ENCODE data around the gene ZCCHC12. TPM values are rescaled to one million over a fixed set of nuclear protein-coding genes. Genes with fewer than 3 reads are reported as not detected.

The ZCCHC12 gene
- total RNA-seq: not detected in 2 replicates

DNA sequence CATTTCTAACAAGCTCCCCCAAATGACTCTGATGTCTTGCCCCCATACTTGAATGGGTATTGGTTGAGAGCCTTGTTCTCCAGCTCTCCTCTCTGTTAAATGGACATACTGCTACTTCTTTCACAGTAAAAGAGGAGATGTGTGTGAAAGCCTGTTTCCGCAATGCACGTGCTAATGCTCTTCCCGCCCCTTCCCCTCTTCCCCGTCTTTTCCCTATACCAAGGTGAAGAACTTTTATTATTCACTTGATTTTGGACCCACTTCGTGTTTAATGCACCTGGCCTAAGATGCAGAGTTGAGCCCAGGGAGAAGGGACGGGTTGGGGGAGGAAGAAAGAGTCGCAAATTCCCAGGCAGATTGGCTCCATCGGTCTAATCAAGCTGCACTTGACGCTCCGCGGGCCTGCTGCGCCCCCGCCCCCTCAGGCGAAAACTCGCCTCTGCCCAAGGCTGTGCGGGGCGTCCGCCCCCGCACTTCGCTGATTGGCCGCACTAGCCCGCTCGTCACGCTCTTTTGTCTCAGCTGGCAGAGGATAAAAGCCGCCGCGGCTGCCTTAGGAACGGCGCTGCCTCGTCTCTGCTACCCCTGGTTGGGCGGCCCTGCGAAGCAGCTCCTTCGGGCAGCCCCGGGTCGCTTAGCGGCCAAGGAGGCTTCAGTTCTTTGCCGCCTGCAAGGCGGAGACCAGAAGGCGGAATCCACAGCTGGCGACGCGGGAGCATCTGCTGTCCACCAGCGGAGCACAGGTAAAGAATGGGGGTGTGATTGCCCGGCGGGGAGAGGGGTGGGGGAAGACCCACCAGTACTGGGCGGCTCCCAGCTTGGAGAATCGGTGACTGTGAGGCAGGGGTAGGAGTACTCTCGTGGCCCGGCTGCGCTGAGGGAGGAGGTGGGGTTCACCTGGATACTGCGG is at the start of gene ZCCHC12:
TSS of gene ZCCHC12 (plus strand) at position 562 of the 910 bp plus-strand sequence. CDS start 1,421 bp downstream, outside the sequence.

Other genes with a start within 250 kb of the ZCCHC12 start
- gene IL13RA1, start 96.2 kb upstream of the ZCCHC12 start, total RNA-seq: 42.4 and 53.7 TPM in 2 replicates
- 0.34 and 1.7 TPM in 2 replicates for gene LONRF3, start 150.8 kb downstream of the ZCCHC12 start, total RNA-seq
- gene CT47C1, start 249.2 kb downstream of the ZCCHC12 start, total RNA-seq: not detected in 2 replicates

Measured in nasal cavity respiratory epithelium epithelial cell of viscerocranial mucosa (primary cell).